GM12878 (cell line): ENCODE measurements around the gene HGS. TPM values are rescaled to one million over a fixed set of nuclear protein-coding genes. Genes with fewer than 3 reads are reported as not detected.

Experiments
- ATF2 ChIP-seq: IDR thresholded peaks from 2 replicates; pipeline ENCODE4 v1.6.1; 2012; ENCODE audit warnings: low read length, inconsistent platforms
- E4F1 ChIP-seq: fragments of 450-650 bp; IDR thresholded peaks from 2 replicates; pipeline ENCODE4 v1.6.1; 2018; ENCODE audit warnings: borderline replicate concordance, mild to moderate bottlenecking; ENCODE audit not compliant: partially characterized antibody
- FOS ChIP-seq: IDR thresholded peaks from 3 replicates; pipeline ENCODE4 v1.6.1; 2011; ENCODE audit warnings: borderline replicate concordance; ENCODE audit not compliant: insufficient read length; ENCODE audit errors: extremely low read depth
- IKZF1 ChIP-seq: fragments of 450-650 bp; conservative IDR thresholded peaks from 2 replicates; pipeline ENCODE4 v1.6.1; 2017; ENCODE audit warnings: antibody characterized with exemption, mild to moderate bottlenecking
- LARP7 ChIP-seq: fragments of 450-650 bp; IDR thresholded peaks from 2 replicates; pipeline ENCODE4 v1.6.1; 2017; ENCODE audit warnings: mild to moderate bottlenecking
- NR2F1 ChIP-seq: fragments of 450-650 bp; conservative IDR thresholded peaks from 2 replicates; pipeline ENCODE4 v1.6.1; 2017; ENCODE audit warnings: mild to moderate bottlenecking
- PAX8 ChIP-seq: fragments of 450-650 bp; IDR thresholded peaks from 2 replicates; pipeline ENCODE4 v1.6.1; 2017; ENCODE audit warnings: mild to moderate bottlenecking, moderate library complexity
- PRDM15 ChIP-seq: fragments of 450-650 bp; formaldehyde crosslinking; IDR thresholded peaks from 2 replicates; pipeline ENCODE4 v1.4.0; 2020; ENCODE audit warnings: mild to moderate bottlenecking, moderate library complexity
- SIX5 ChIP-seq: IDR thresholded peaks from 2 replicates; pipeline ENCODE4 v1.6.1; 2011; ENCODE audit warnings: mild to moderate bottlenecking, low read depth, low read length, moderate library complexity; ENCODE audit not compliant: severe bottlenecking
- SMARCA5 ChIP-seq: fragments of 450-650 bp; IDR thresholded peaks from 2 replicates; pipeline ENCODE4 v1.6.1; 2017; ENCODE audit warnings: mild to moderate bottlenecking
- SUZ12 ChIP-seq: fragments of 200-600 bp; sonication (generic); IDR thresholded peaks from one replicate; pipeline ENCODE4 v1.6.1; 2018; ENCODE audit warnings: antibody characterized with exemption, mild to moderate bottlenecking; ENCODE audit not compliant: unreplicated experiment
- YY1 ChIP-seq: IDR thresholded peaks from 2 replicates; pipeline ENCODE4 v1.6.1; 2011; ENCODE audit warnings: low read depth, mild to moderate bottlenecking, low read length
- ZNF217 ChIP-seq: fragments of 450-650 bp; IDR thresholded peaks from 2 replicates; pipeline ENCODE4 v1.6.1; 2017; ENCODE audit warnings: antibody characterized with exemption, mild to moderate bottlenecking
- ZNF274 ChIP-seq: IDR thresholded peaks from one replicate; pipeline ENCODE4 v1.8.0; 2011; ENCODE audit not compliant: insufficient read length, insufficient read depth
- ZNF687 ChIP-seq: fragments of 450-650 bp; IDR thresholded peaks from 2 replicates; pipeline ENCODE4 v1.6.1; 2017; ENCODE audit warnings: mild to moderate bottlenecking, moderate library complexity
- ZZZ3 ChIP-seq: IDR thresholded peaks from 2 replicates; pipeline ENCODE4 v1.6.1; 2011; ENCODE audit warnings: low read depth; ENCODE audit not compliant: control insufficient read depth, insufficient read length
- polyA plus RNA-seq, 11 experiments: library from polyadenylated mRNA; depleted of rRNA in 4 of 11; unstranded in 6 of 11; stranded (reverse) in 5 of 11; fragments of >200 nt; fragmentation: Nextera tagmentation in 4 of 11; fragmentation: Illumina TruSeq in 1 of 11; extraction: Ambion mirVana in 4 of 11; extraction: Trizol in 1 of 11; gene quantifications; 1 replicate in 1 of 11; 2 replicates in 10 of 11; pipeline versions ENCODE4 v1.2.1 to v1.2.3, GENCODE V29; 2011 to 2016; ENCODE audit warnings: inconsistent platforms in 2 of 11, missing spikeins in 2 of 11, low read depth in 1 of 11
- total RNA-seq, 4 experiments: library from RNA; depleted of rRNA in 3 of 4; stranded (reverse); fragments of >200 nt in 3 of 4; fragmentation: Illumina TruSeq in 1 of 4; extraction: Trizol in 1 of 4; gene quantifications; 2 replicates each; pipeline versions ENCODE4 v1.2.1 to v1.2.3, GENCODE V29; 2013 to 2021

Gene HGS
- total and polyA plus RNA-seq, 10 of the 15 experiments (the other 5 are each of a cell fraction or from before 2014, with no cell fraction given), result 2.2 to 85.6 (median 55.3) TPM

GRCh38 chr17:81702934-81703746 is 19.3 kb downstream of the HGS start, which contains the start of gene MRPL12 (continued):
- no peak for TF ChIP-seq E4F1
- no peak for TF ChIP-seq PRDM15 (CRISPR knock-in tag)
- TF ChIP-seq ZNF687, result peak; percentile 43; the same call in 1 of the 2 replicates
- TF ChIP-seq ZNF274, result no peak
- TF ChIP-seq ATF2, result no peak
- no peak; the same call in 1 of the 2 replicates for TF ChIP-seq SMARCA5
- TF ChIP-seq PAX8, result no peak
- TF ChIP-seq NR2F1, result peak; percentile 95
- TF ChIP-seq FOS, result no peak
- peak; percentile 55 for TF ChIP-seq SIX5
- peak; percentile 86 for TF ChIP-seq YY1
- no peak for TF ChIP-seq ZNF217
- peak; percentile 90 for TF ChIP-seq LARP7
- no peak for TF ChIP-seq SUZ12
- TF ChIP-seq ZZZ3, result no peak
- peak; percentile 95 for TF ChIP-seq IKZF1
